GM23338 (cell line): ENCODE measurements around the gene TUBA1C. TPM values are rescaled to one million over a fixed set of nuclear protein-coding genes. Genes with fewer than 3 reads are reported as not detected.
"Not testable (repeated sequence)": the region's sequence is repeated elsewhere in the genome, so short reads cannot be mapped to it uniquely, and the experiment has no call there.

Source experiments
- ATAC-seq: fragments of 200-7000 bp; cut with Tn5 transposase; 3 replicates; pipeline ENCODE4 v1.9.1; 2020
- DNase-seq: peaks from one replicate; pipeline ENCODE4 v3.0.0-alpha.2; 2015; ENCODE audit warnings: low spot score
- H2AFZ ChIP-seq: fragments of 200-600 bp; sonication (generic); 2 replicates; pipeline ENCODE4 v1.8.0; 2016; ENCODE audit warnings: antibody characterized with exemption, mild to moderate bottlenecking, moderate library complexity
- H3F3A ChIP-seq: fragments of 200-600 bp; sonication (generic); replicated peaks from 2 replicates; pipeline ENCODE4 v1.8.0; 2017; ENCODE audit warnings: antibody characterized with exemption, mixed run types, low read depth
- H3K27ac ChIP-seq: fragments of 200-600 bp; sonication (generic); 2 replicates; pipeline ENCODE4 v1.6.1; 2016; ENCODE audit warnings: low read depth
- H3K27me3 ChIP-seq: fragments of 200-600 bp; sonication (generic); 2 replicates; pipeline ENCODE4 v1.8.0; 2016; ENCODE audit warnings: mild to moderate bottlenecking, mixed run types, moderate library complexity; ENCODE audit not compliant: insufficient read depth
- H3K36me3 ChIP-seq: fragments of 200-600 bp; sonication (generic); 2 replicates; pipeline ENCODE4 v1.8.0; 2016; ENCODE audit warnings: mild to moderate bottlenecking; ENCODE audit not compliant: insufficient read depth
- H3K4me1 ChIP-seq: fragments of 200-600 bp; sonication (generic); 2 replicates; pipeline ENCODE4 v1.8.0; 2016; ENCODE audit warnings: mild to moderate bottlenecking, moderate library complexity; ENCODE audit not compliant: insufficient read depth
- H3K4me2 ChIP-seq: fragments of 200-600 bp; sonication (generic); 2 replicates; pipeline ENCODE4 v1.7.1; 2017; ENCODE audit warnings: mixed run types
- H3K4me3 ChIP-seq: fragments of 200-600 bp; sonication (generic); 2 replicates; pipeline ENCODE4 v1.6.1; 2016; ENCODE audit warnings: mixed run types
- H3K79me2 ChIP-seq: fragments of 200-600 bp; sonication (generic); replicated peaks from 2 replicates; pipeline ENCODE4 v1.8.0; 2017; ENCODE audit warnings: mild to moderate bottlenecking; ENCODE audit not compliant: insufficient read depth
- H3K9me2 ChIP-seq: fragments of 200-600 bp; sonication (generic); 2 replicates; pipeline ENCODE4 v1.8.0; 2017; ENCODE audit not compliant: insufficient read depth
- H4K20me1 ChIP-seq: fragments of 200-600 bp; sonication (generic); replicated peaks from 2 replicates; pipeline ENCODE4 v1.8.0; 2017; ENCODE audit warnings: mild to moderate bottlenecking; ENCODE audit not compliant: insufficient read depth
- H3K27ac Mint-ChIP-seq: 2 replicates; pipeline ENCODE4 v1.8.0; 2020; ENCODE audit warnings: inconsistent platforms, mild to moderate bottlenecking, moderate library complexity, mixed read lengths
- H3K27me3 Mint-ChIP-seq: 3 replicates; pipeline ENCODE4 v1.8.0; 2022; ENCODE audit warnings: low read depth, mild to moderate bottlenecking, moderate library complexity, mixed read lengths, inconsistent platforms; ENCODE audit not compliant: insufficient read depth, poor library complexity
- H3K36me3 Mint-ChIP-seq: 3 replicates; pipeline ENCODE4 v1.8.0; 2021; ENCODE audit warnings: low read depth, mild to moderate bottlenecking, inconsistent platforms, moderate library complexity, mixed read lengths
- H3K4me1 Mint-ChIP-seq: 3 replicates; pipeline ENCODE4 v1.8.0; 2020; ENCODE audit warnings: mild to moderate bottlenecking, inconsistent platforms, mixed read lengths
- H3K4me3 Mint-ChIP-seq: 3 replicates; pipeline ENCODE4 v1.8.0; 2021; ENCODE audit warnings: moderate library complexity, mild to moderate bottlenecking, inconsistent platforms, mixed read lengths
- H3K9me3 Mint-ChIP-seq: 3 replicates; pipeline ENCODE4 v1.8.0; 2020; ENCODE audit warnings: moderate library complexity, mild to moderate bottlenecking, inconsistent platforms, mixed read lengths
- CREB1 ChIP-seq: fragments of 250-450 bp; sonication (Bioruptor Pico); IDR thresholded peaks from 2 replicates; pipeline ENCODE4 v1.5.0; 2020; ENCODE audit warnings: low read depth, mild to moderate bottlenecking, moderate library complexity
- CTCF ChIP-seq, 2 experiments: fragments of 200-600 bp in 1 of 2; sonication (generic) in 1 of 2; conservative IDR thresholded peaks; 2 replicates each; pipeline versions ENCODE4 v1.5.1 to v1.6.1; 2016 to 2017; ENCODE audit warnings: antibody characterized with exemption in 2 of 2, low read depth in 2 of 2, mild to moderate bottlenecking in 2 of 2, moderate library complexity in 1 of 2
- EZH2 ChIP-seq: fragments of 200-600 bp; sonication (generic); IDR thresholded peaks from one replicate; pipeline ENCODE4 v1.8.0; 2017; ENCODE audit warnings: antibody characterized with exemption, mild to moderate bottlenecking, low read depth; ENCODE audit not compliant: unreplicated experiment
- EZH2phosphoT487 ChIP-seq: fragments of 200-600 bp; sonication (generic); IDR thresholded peaks from one replicate; pipeline ENCODE4 v1.8.1; 2018; ENCODE audit warnings: antibody characterized with exemption; ENCODE audit not compliant: unreplicated experiment
- NANOG ChIP-seq: IDR thresholded peaks from 2 replicates; pipeline ENCODE4 v1.6.1; 2016; ENCODE audit warnings: antibody characterized with exemption, borderline replicate concordance
- POLR2AphosphoS5 ChIP-seq: IDR thresholded peaks from 2 replicates; pipeline ENCODE4 v1.6.1; 2016; ENCODE audit warnings: antibody characterized with exemption, low read depth
- REST ChIP-seq: IDR thresholded peaks from one replicate; pipeline ENCODE4 v1.6.1; 2018; ENCODE audit warnings: antibody characterized with exemption; ENCODE audit not compliant: unreplicated experiment
- STAT1 ChIP-seq: IDR thresholded peaks from one replicate; pipeline ENCODE4 v1.6.1; 2016; ENCODE audit warnings: antibody characterized with exemption; ENCODE audit not compliant: unreplicated experiment
- ZNF462 ChIP-seq: fragments of 250-450 bp; sonication (Bioruptor Pico); IDR thresholded peaks from 2 replicates; pipeline ENCODE4 v1.5.0; 2020; ENCODE audit warnings: mild to moderate bottlenecking, moderate library complexity
- polyA plus RNA-seq: library from polyadenylated mRNA; unstranded; fragments of >200 nt; fragmentation: Nextera tagmentation; extraction: Ambion mirVana; gene quantifications from 2 replicates; pipeline ENCODE4 v1.2.1, GENCODE V29; 2016
- total RNA-seq: library from RNA; depleted of rRNA; stranded (reverse); fragments of >200 nt; shearing (Covaris generic); gene quantifications from 2 replicates; pipeline ENCODE4 v1.2.3, GENCODE V29; 2014

Gene TUBA1C
- total and polyA plus RNA-seq, 2 experiments from 2014 or later, result 191 to 728 TPM

GRCh38 chr12:49255456-49255855 is 9.4 kb upstream of the TUBA1C start:
- not testable (repeated sequence) for H3K9me2 ChIP-seq, H3K4me1 ChIP-seq, H3K27ac ChIP-seq, H3K4me1 Mint-ChIP-seq, H3K4me2 ChIP-seq, H3K79me2 ChIP-seq, ATAC-seq, DNase-seq, H3K36me3 Mint-ChIP-seq, H4K20me1 ChIP-seq, H3K27ac Mint-ChIP-seq, H3K27me3 Mint-ChIP-seq, H3F3A ChIP-seq, H3K4me3 Mint-ChIP-seq, H3K4me3 ChIP-seq, H3K36me3 ChIP-seq, H3K9me3 Mint-ChIP-seq, H3K27me3 ChIP-seq, H2AFZ ChIP-seq

- 0 out of 2 replicates have a peak, but pooled peaks cover under 1% of the 10 kb centered on the region for H3K9me2 ChIP-seq
- no peaks in the 10 kb centered on the region for H3K9me3 Mint-ChIP-seq
- H4K20me1 ChIP-seq, result no peaks in the 10 kb centered on the region; the same call in 1 of the 2 replicates
- peaks cover 4% of the 10 kb centered on the region; the same call in 2 of the 3 replicates for H3K4me1 Mint-ChIP-seq
- no peaks in the 10 kb centered on the region for H3K79me2 ChIP-seq
- no peaks in the 10 kb centered on the region for H3K27me3 ChIP-seq
- DNase-seq, result no peak
- H3K27me3 Mint-ChIP-seq, result peaks cover 2% of the 10 kb centered on the region
- no peak overlapping the region for H3K27ac Mint-ChIP-seq
- ATAC-seq, result no peak
- H3K27ac ChIP-seq, result no peak overlapping the region
- no peaks in the 10 kb centered on the region for H3K36me3 Mint-ChIP-seq
- H3K4me3 ChIP-seq, result no peak overlapping the region
- H3K4me1 ChIP-seq, result no peaks in the 10 kb centered on the region
- H3K4me2 ChIP-seq, result no peak overlapping the region
- H2AFZ ChIP-seq, result no peak overlapping the region
- no peaks in the 10 kb centered on the region for H3F3A ChIP-seq
- H3K4me3 Mint-ChIP-seq, result no peak overlapping the region
- H3K36me3 ChIP-seq, result no peaks in the 10 kb centered on the region
- no peak for TF ChIP-seq CREB1 (CRISPR knock-in tag)
- TF ChIP-seq NANOG, result no peak
- no peak for TF ChIP-seq EZH2
- no peak for TF ChIP-seq EZH2phosphoT487
- no peak for TF ChIP-seq ZNF462 (CRISPR knock-in tag)
- TF ChIP-seq POLR2AphosphoS5, result no peak
- no peak for TF ChIP-seq STAT1
- TF ChIP-seq CTCF (conservative IDR thresholded peaks at IDR 0.05; ENCODE audit: low read depth in 2 of 2), result no peak
- TF ChIP-seq REST, result no peak
Observed at GRCh38 chr12:49255857-49256637, 8.8 kb upstream of the TUBA1C start.
